Astrocyte (in vitro differentiated cells and primary cell): ENCODE measurements around the gene SLC16A1. TPM values are rescaled to one million over a fixed set of nuclear protein-coding genes. Genes with fewer than 3 reads are reported as not detected.

Source experiments
- DNase-seq: peaks from one replicate; pipeline ENCODE4 v3.0.0-alpha.2; 2010; ENCODE audit warnings: low read depth
- FAIRE-seq: peaks from 2 replicates; lab custom pipeline; 2011; peaks lifted over from hg19 to GRCh38; lab: Jason Lieb, UNC
- H2AFZ ChIP-seq: 2 replicates; pipeline ENCODE4 v1.6.0; 2012; ENCODE audit warnings: low read depth, low read length, inconsistent platforms
- H3K27ac ChIP-seq: 2 replicates; pipeline ENCODE4 v1.5.1; 2011; ENCODE audit warnings: low read depth, low read length, inconsistent platforms
- H3K27me3 ChIP-seq: 2 replicates; pipeline ENCODE4 v1.6.0; 2011; ENCODE audit warnings: low read length, inconsistent platforms; ENCODE audit not compliant: insufficient read depth
- H3K36me3 ChIP-seq: 2 replicates; pipeline ENCODE4 v1.5.1; 2011; ENCODE audit warnings: low read length, inconsistent platforms; ENCODE audit not compliant: insufficient read depth
- H3K4me1 ChIP-seq: 2 replicates; pipeline ENCODE4 v1.5.1; 2011; ENCODE audit warnings: low read length, inconsistent platforms; ENCODE audit not compliant: insufficient read depth
- H3K4me2 ChIP-seq: 2 replicates; pipeline ENCODE4 v1.6.0; 2012; ENCODE audit warnings: low read length, inconsistent platforms
- H3K4me3 ChIP-seq: 2 replicates; pipeline ENCODE4 v1.5.1; 2011; ENCODE audit warnings: low read depth, mild to moderate bottlenecking, low read length, inconsistent platforms; ENCODE audit not compliant: insufficient read depth
- H3K79me2 ChIP-seq: 2 replicates; pipeline ENCODE4 v1.6.0; 2012; ENCODE audit warnings: mild to moderate bottlenecking, low read length, inconsistent platforms; ENCODE audit not compliant: insufficient read depth
- H3K9ac ChIP-seq: 2 replicates; pipeline ENCODE4 v1.6.0; 2012; ENCODE audit warnings: mild to moderate bottlenecking, low read length, inconsistent platforms
- H3K9me3 ChIP-seq: 2 replicates; pipeline ENCODE4 v1.5.1; 2012; ENCODE audit warnings: low read depth, mild to moderate bottlenecking, low read length, inconsistent platforms; ENCODE audit not compliant: insufficient read depth
- H4K20me1 ChIP-seq: 2 replicates; pipeline ENCODE4 v1.6.0; 2012; ENCODE audit warnings: low read length, inconsistent platforms; ENCODE audit not compliant: insufficient read depth
- H3K27ac Mint-ChIP-seq: one replicate; pipeline ENCODE4 v1.8.0; 2021; ENCODE audit warnings: mild to moderate bottlenecking, mixed read lengths; ENCODE audit not compliant: unreplicated experiment
- H3K27me3 Mint-ChIP-seq: one replicate; pipeline ENCODE4 v1.8.0; 2021; ENCODE audit warnings: low read depth, mixed read lengths; ENCODE audit not compliant: unreplicated experiment
- H3K36me3 Mint-ChIP-seq: one replicate; pipeline ENCODE4 v1.8.0; 2021; ENCODE audit warnings: low read depth, mixed read lengths; ENCODE audit not compliant: unreplicated experiment
- H3K4me1 Mint-ChIP-seq: one replicate; pipeline ENCODE4 v1.8.0; 2021; ENCODE audit warnings: low read depth, mixed read lengths; ENCODE audit not compliant: unreplicated experiment
- H3K4me3 Mint-ChIP-seq: one replicate; pipeline ENCODE4 v1.8.0; 2021; ENCODE audit warnings: mild to moderate bottlenecking, moderate library complexity, mixed read lengths; ENCODE audit not compliant: unreplicated experiment
- H3K9me3 Mint-ChIP-seq: one replicate; pipeline ENCODE4 v1.8.0; 2021; ENCODE audit warnings: mild to moderate bottlenecking, mixed read lengths; ENCODE audit not compliant: unreplicated experiment
- EZH2 ChIP-seq: IDR thresholded peaks from 2 replicates; pipeline ENCODE4 v1.6.1; 2012; ENCODE audit warnings: mild to moderate bottlenecking, low read length, inconsistent platforms; ENCODE audit not compliant: insufficient read depth
- total RNA-seq: library from RNA; stranded (reverse); gene quantifications from 2 replicates; pipeline ENCODE4 v1.2.1, GENCODE V29; 2021
- TF ChIP-seq, protein P1 (sequence below): IDR thresholded peaks from 2 replicates; pipeline ENCODE4 v1.5.1; 2011; ENCODE audit warnings: low read depth, mild to moderate bottlenecking, inconsistent platforms, low read length, moderate library complexity; ENCODE audit not compliant: insufficient read depth

SLC16A1 gene
- total RNA-seq, 1 donor from 2014 or later: 153 TPM

GRCh38 chr1:112868191-112868590 lies 87.8 kb downstream of the SLC16A1 start:
- Histone ChIP-seq H3K9me3 (no peaks in the 10 kb centered on the region), H3K27ac (no peak overlapping the region), H3K36me3 (no peaks in the 10 kb centered on the region), H3K4me3 (no peak overlapping the region), H3K9ac (no peak overlapping the region), H3K4me1 (peaks cover 12% of the 10 kb centered on the region), H3K27me3 (no peaks in the 10 kb centered on the region), H3K79me2 (no peaks in the 10 kb centered on the region), H3K4me2 (no peak overlapping the region), H4K20me1 (no peaks in the 10 kb centered on the region), H2AFZ (no peak overlapping the region)
- Mint-ChIP-seq H3K27me3 (no peaks in the 10 kb centered on the region), H3K4me1 (peaks cover 20% of the 10 kb centered on the region), H3K9me3 (no peaks in the 10 kb centered on the region), H3K4me3 (no peak overlapping the region), H3K36me3 (no peaks in the 10 kb centered on the region), H3K27ac (no peak overlapping the region)
- DNase-seq (no peak), FAIRE-seq (no peak)
- TF ChIP-seq EZH2: no peak
- TF ChIP-seq, protein P1, sequence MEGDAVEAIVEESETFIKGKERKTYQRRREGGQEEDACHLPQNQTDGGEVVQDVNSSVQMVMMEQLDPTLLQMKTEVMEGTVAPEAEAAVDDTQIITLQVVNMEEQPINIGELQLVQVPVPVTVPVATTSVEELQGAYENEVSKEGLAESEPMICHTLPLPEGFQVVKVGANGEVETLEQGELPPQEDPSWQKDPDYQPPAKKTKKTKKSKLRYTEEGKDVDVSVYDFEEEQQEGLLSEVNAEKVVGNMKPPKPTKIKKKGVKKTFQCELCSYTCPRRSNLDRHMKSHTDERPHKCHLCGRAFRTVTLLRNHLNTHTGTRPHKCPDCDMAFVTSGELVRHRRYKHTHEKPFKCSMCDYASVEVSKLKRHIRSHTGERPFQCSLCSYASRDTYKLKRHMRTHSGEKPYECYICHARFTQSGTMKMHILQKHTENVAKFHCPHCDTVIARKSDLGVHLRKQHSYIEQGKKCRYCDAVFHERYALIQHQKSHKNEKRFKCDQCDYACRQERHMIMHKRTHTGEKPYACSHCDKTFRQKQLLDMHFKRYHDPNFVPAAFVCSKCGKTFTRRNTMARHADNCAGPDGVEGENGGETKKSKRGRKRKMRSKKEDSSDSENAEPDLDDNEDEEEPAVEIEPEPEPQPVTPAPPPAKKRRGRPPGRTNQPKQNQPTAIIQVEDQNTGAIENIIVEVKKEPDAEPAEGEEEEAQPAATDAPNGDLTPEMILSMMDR: no peak

GRCh38 chr1:112866981-112867380 lies 89.0 kb downstream of the SLC16A1 start:
- Histone ChIP-seq H3K27ac (peak overlapping the region; percentile 86), H4K20me1 (no peaks in the 10 kb centered on the region), H3K79me2 (no peaks in the 10 kb centered on the region), H2AFZ (no peak overlapping the region), H3K4me3 (no peak overlapping the region), H3K27me3 (no peaks in the 10 kb centered on the region), H3K9ac (peak overlapping the region; percentile 62), H3K9me3 (no peaks in the 10 kb centered on the region), H3K36me3 (no peaks in the 10 kb centered on the region), H3K4me1 (peaks cover 12% of the 10 kb centered on the region), H3K4me2 (peak overlapping the region; percentile 47)
- Mint-ChIP-seq H3K9me3 (no peaks in the 10 kb centered on the region), H3K4me1 (peaks cover 11% of the 10 kb centered on the region), H3K27me3 (no peaks in the 10 kb centered on the region), H3K36me3 (no peaks in the 10 kb centered on the region), H3K27ac (peak overlapping the region; percentile 95), H3K4me3 (no peak overlapping the region)
- no peak for FAIRE-seq
- no peak for DNase-seq
- TF ChIP-seq, protein P1: no peak
- TF ChIP-seq EZH2: no peak

DNA sequence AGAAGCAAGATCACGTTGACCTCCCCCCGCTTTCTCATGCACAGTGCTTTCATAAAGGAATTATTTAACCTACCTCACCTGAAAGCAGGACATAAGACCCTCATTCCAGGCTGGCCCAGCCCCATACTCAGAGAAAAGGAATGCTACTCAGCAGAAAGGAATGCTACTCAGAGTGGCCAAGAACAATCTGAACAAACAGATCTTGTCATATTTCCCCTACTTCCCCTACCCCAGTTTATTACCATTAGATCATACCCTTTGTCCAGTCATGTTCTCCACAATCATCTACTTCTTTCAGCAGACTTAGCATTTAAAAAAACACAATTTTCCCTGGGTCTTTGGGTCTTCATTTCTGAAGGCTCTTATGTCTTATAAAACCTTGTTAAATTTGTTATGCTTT lies 89.8 kb downstream of the SLC16A1 start:
- no peak for TF ChIP-seq EZH2
- TF ChIP-seq, protein P1: no peak
- H2AFZ ChIP-seq: no peak overlapping the region
- H3K27ac ChIP-seq: peak overlapping the region; percentile 86

More for the DNA sequence above, 89.8 kb downstream of the SLC16A1 start:
- Mint-ChIP-seq H3K27me3 (no peaks in the 10 kb centered on the region), H3K36me3 (no peaks in the 10 kb centered on the region), H3K9me3 (no peaks in the 10 kb centered on the region), H3K4me1 (peaks cover 11% of the 10 kb centered on the region), H3K27ac (peak overlapping the region; percentile 95), H3K4me3 (no peak overlapping the region)
- Histone ChIP-seq H3K36me3 (no peaks in the 10 kb centered on the region), H3K4me3 (no peak overlapping the region), H3K9ac (peak overlapping the region; percentile 62), H3K27me3 (no peaks in the 10 kb centered on the region), H3K4me1 (peaks cover 12% of the 10 kb centered on the region), H3K9me3 (no peaks in the 10 kb centered on the region), H3K79me2 (no peaks in the 10 kb centered on the region), H3K4me2 (peak overlapping the region; percentile 47), H4K20me1 (no peaks in the 10 kb centered on the region)
- FAIRE-seq (no peak), DNase-seq (peak; percentile 90)
